Measurements from ENCODE around the gene PRPF19. TPM values are rescaled to one million over a fixed set of nuclear protein-coding genes. Genes with fewer than 3 reads are reported as not detected.

Gene PRPF19
- 40.9 and 41.5 TPM in 2 replicates for total RNA-seq

DNA sequence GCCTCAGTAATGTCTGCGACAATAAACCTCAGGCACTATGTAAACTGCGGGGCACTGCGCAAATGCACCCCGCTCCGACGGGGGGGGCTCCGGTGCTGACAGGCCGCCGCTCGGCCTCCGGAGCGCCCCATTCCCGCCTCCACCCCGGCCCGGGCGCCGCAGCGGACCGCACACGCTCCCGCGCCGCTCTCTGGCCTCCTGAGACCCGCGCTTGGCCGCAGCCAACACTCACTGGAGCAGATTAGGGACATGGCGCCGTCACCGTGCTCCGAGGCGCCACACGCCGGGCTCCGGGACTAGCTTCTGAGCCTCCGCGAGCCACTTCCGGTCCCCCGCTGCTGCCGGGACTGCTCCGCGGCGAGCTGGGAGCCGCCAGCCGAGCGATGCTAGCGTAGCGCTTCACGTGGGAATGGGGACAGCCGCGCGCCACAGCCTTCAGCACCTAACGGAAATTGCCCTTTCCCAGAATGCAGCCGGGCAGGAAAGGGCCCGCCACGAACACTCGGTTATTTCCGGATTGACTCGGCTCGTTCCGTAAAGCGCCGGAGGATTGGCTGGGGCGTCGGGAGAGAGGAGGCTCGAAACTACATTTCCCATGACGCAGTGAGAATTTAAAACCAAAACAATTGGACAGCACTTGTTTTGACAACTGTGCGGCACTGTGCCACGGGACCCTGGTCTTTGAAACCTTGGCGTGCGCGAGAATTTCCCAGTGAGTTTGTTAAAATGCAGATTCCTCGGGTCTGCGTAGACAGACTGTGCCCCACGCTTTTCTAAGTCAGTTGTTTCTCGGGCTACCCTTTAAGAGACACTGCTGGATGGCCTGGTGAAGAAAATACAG, at the start of gene PRPF19:
TSS of gene PRPF19 (minus strand) at position 454 of the 841 bp plus-strand sequence. CDS start at position 251, 203 bp downstream.
- H3K4me3 ChIP-seq (ENCODE audit: low read depth, low read length) = peak within 1 kb of the TSS; percentile 88
- peak; percentile 97 for DNase-seq (ENCODE audit: low read depth)
- TF ChIP-seq CTCF (IDR thresholded peaks at IDR 0.05; ENCODE audit: insufficient read depth, low read depth, low read length) = no peak

GRCh38 chr11:60955571-60955970, 49.2 kb upstream of the PRPF19 start:
- no peak overlapping the region for H3K4me3 ChIP-seq (ENCODE audit: low read depth, low read length)
- TF ChIP-seq CTCF (IDR thresholded peaks at IDR 0.05; ENCODE audit: insufficient read depth, low read depth, low read length) = no peak
- no peak for DNase-seq (ENCODE audit: low read depth)

DNA sequence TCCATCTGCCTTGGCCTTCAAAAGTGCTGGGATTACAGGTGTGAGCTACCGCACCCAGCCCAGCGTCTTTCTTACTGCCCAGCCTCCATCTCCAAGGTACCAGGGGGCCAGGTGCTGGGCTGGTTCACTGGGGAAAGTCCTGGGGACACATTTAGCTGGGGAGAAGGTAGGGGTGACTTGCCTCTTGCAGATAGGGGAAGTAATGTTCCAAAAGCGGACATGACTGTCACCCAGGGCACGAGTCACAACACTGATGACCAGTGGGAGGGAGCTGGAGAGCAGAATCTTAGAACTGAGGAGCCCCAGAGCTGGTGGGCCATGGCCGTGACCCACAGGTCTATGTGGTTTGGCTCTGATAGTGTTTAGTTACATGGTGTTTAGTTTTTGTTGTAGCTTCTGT, 48.0 kb upstream of the PRPF19 start:
- no peak for DNase-seq (ENCODE audit: low read depth)
- no peak overlapping the region for H3K4me3 ChIP-seq (ENCODE audit: low read depth, low read length)
- TF ChIP-seq CTCF (IDR thresholded peaks at IDR 0.05; ENCODE audit: insufficient read depth, low read depth, low read length) = no peak

DNA sequence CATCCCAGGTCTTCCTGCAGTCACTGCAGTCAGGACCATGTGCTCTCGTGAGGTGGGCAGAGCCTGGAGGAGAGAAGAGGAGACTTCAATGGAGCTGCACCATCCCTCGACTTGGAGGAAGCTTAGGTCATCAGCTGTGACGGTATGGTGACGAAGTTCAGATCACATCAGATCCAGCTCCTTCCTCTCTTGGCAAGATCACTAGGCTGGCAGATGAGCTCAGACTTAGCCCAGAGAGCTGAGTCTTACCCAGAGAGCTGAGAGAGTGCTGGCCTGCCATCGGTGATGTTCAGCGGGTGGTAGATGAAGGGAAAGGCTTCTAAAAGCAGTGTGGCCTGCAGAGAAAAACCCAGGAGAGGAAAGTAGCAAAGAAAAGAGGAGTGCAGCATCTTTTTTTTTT, 47.4 kb upstream of the PRPF19 start:
- TF ChIP-seq CTCF (IDR thresholded peaks at IDR 0.05; ENCODE audit: insufficient read depth, low read depth, low read length) = no peak
- H3K4me3 ChIP-seq (ENCODE audit: low read depth, low read length) = no peak overlapping the region
- DNase-seq (ENCODE audit: low read depth) = no peak

GRCh38 chr11:60952742-60953170, 46.4 kb upstream of the PRPF19 start:
- TF ChIP-seq CTCF (IDR thresholded peaks at IDR 0.05; ENCODE audit: insufficient read depth, low read depth, low read length) = no peak
- peak overlapping the region; percentile 63 for H3K4me3 ChIP-seq (ENCODE audit: low read depth, low read length)
- no peak for DNase-seq (ENCODE audit: low read depth)

- H3K4me3 ChIP-seq (ENCODE audit: low read depth, low read length) = peak within 1 kb of the TSS; percentile 63
- DNase-seq (ENCODE audit: low read depth) = peak; percentile 69
- TF ChIP-seq CTCF (IDR thresholded peaks at IDR 0.05; ENCODE audit: insufficient read depth, low read depth, low read length) = no peak
Observed at GRCh38 chr11:60951904-60952741, 45.7 kb upstream of the PRPF19 start, which contains the start of gene SLC15A3. SLC15A3 (minus strand) TSS chr11:60952176; CDS start chr11:60951551, 625 bp downstream.

All from fibroblast of villous mesenchyme (primary cell).